ENCODE measurements around the gene KIF24.

GRCh38 chr9:34337403-34337802 lies 8.3 kb upstream of the KIF24 start:
- TF ChIP-seq CTCF (conservative IDR thresholded peaks at IDR 0.05; ENCODE audit: low read length) (peak; percentile 53; the same call in 1 of the 2 replicates), EZH2phosphoT487 (IDR thresholded peaks at IDR 0.05; ENCODE audit: borderline replicate concordance, low read depth, low read length) (no peak)

Data from OCI-LY7 (cell line).